GM18498 (cell line): ENCODE data around the gene PDLIM1.

Source experiments
- ATAC-seq: cut with Tn5 transposase; IDR thresholded peaks from one replicate; pipeline ENCODE4 v1.9.1; 2021; ENCODE audit warnings: mild to moderate bottlenecking, moderate library complexity; ENCODE audit not compliant: unreplicated experiment

PDLIM1 gene

DNA sequence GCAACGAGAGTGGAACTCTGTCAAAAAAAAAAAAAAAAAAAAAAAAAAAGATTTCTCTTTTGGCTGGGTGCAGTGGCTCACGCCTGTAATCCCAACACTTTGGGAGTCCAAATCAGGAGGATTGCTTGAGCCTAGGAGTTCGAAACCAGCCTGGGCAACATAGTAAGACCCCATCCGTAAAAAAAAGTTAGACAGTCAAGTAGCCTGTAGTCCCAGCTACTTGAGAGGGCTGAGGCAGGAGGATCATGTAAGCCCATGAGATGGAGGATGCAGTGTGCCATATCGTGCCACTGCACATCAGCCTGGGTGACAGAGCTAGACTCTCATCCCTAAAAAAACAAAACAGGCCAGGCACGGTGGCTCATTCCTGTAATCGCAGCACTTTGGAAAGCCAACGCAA lies 25.2 kb downstream of the PDLIM1 start:
- ATAC-seq = no peak

DNA sequence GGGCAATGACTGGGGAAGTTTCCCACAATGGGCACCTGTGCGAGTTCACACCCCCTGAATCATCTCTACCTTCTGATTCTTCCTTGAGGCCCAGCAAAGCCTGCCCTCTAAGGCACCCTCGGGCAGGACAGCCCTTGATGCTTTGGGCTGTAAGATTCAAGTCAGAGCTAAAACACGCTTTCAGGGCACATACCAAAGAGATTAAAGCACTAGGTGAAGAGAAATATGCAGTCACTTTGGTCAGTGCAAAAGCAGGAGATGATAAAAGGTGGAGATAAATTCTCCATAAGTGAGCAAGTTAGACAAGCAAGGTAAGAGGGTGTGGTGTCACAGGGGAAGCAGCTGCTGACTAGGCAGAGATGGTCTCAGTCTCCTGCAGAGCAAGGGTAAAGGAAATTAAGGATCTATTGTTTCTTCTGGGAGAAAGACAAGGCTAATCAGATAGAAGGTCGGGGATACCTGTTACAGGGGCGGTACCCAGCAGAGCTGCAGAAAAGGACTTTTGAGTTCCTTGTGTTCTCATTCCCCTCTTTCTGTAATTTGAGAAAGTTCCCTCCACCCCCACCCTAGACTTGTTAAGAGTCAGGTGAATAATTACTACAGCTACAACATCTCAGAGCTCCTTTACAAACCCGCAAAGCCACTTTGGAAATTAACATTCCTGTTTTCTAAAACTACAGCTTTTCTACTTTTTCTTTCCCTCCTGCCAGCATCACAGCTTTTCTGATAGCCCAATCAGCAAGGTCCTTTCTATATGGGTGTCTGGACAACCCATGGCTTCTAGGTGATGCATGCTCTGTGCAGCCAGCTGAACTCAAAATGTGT lies 26.4 kb downstream of the PDLIM1 start:
- ATAC-seq = no peak

DNA sequence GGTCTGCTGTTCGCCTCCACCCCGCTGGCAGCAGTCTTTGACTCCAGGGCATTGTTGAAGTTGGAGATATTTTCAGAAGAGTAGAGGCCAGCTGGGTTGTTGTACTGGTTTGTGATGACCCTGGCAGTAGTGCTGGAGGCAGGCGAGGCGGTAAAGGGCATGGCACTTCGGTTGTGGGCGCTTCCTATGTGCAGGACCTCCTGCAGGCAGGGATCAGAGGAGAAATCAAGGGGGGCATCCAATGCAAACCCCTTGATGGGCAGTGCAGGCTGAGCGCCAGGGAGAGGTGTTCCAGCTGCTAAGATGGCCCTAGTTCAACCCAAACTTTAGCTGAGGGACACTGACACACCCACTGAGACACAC lies 27.0 kb downstream of the PDLIM1 start:
- ATAC-seq = no peak

DNA sequence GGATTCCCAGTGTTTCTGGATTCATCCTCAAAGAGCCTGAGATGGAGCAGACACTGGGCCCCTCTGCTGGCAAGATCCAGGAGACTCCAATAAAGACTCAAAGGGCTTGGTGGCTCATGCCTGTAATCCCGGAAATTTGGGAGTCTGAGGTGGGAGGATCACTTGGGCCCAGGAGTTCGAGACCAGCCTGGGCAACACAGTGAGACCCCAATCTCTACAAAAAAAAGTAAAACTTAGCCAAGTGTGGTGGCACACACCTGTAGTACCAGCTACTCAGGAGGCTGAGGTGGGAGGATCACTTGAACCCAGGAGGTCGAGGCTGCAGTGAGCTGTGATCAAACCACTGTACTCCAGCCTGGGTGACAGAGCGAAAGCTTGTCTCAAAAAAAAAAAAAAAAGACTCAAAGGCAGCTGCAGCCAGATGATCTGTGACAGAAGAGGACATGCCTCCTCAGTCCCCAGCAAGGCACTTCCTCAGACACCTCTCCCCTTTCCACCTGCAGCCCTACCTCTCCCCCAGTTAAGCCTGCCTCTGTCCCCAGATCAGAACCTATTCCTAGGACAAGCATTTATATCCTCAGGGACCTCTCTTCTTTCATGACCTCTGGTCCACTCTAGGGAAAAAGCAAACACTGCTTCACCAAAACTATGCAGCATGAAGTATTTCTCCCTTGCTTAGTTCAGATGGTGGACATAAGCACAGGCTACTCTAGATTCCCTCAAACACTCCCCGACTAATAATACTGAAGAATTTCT lies 27.9 kb downstream of the PDLIM1 start:
- no peak for ATAC-seq

DNA sequence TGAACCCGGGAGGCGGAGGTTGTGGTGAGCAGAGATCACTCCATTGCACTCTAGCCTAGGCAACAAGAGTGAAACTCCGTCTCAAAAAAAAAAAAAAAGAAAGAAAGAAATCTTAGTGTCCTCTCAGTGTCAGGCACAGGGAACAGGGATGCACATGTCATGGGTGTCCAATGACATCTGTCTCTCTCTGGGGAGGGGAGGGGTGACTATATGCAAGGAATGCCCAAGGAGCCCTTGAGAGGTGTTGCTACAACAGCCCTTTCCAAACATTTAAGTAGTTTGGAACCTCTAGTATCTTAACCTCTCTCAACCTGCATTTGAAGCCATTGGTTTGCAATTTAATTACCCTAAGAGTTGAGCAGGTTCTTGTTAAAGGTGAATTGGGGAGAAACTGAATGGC lies 28.9 kb downstream of the PDLIM1 start:
- no peak for ATAC-seq

DNA sequence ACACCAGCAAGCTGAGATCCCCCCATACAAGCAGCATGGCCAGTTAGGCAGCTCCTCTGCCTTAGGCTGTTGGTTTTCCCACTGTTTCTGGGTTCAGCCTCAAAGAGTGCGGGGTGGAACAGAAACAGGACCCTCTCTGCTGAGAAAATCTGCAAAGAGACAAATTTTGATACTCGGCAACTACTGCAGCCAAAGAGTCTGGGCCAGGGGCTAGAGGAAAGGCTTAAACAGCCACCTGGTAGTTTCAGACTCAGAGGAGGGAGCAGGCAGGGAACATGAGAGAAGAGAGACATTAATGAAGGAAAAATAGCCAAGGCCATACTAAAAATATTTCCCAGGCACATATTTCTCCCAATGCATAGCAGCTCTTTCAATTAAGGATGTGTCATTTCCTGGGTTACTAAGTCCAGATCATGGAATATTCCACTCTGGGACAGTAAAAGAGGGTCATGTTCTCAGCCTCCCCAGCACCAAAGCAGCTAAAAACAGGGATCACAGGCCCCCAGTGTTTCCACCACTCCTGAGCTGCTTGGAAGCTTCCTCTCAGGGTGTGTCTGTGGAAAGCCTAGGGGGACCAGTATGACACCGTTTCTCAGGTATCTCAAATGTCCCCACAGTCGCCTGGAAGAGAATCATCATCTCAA lies 29.8 kb downstream of the PDLIM1 start:
- ATAC-seq = no peak

DNA sequence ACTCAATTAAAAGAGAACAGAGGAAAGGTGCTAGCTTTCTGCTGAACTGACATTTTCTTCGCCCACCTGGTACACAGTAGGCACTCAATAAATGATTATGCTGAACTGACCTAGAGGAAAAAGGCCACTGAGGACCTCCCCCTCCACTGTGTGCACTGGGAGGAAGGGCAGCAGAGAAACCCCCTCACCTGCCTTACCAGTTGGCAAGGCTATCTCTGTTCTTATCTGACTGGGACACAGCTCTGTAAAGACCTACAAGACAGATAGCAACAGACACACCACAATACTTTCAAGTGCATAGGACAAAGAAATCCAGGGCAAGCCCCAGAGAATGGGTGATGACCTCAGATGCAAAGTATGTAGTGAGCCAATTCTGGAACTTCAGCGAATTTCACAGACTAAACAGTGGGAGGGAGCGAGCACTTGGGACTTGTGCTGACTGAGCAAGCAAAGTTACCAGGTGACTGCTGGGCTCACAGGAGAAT lies 30.4 kb downstream of the PDLIM1 start:
- ATAC-seq = peak; percentile 62

DNA sequence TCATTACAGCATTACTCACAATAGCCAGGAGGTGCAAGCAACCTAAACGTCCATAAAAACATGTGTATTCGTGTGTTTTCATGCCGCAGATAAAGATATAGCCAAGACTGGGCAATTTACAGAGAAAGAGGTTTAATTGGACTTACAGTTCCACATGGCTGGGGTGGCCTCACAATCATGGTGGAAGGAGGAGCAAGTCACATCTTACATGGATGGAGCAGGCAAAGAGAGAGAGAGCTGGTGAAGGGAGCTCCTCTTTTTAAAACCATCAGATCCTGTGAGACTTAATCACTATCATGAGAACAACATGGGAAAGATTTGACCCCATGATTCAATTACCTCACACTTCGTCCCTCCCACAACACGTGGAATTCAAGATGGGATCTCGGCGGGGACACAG lies 33.0 kb downstream of the PDLIM1 start:
- no peak for ATAC-seq

DNA sequence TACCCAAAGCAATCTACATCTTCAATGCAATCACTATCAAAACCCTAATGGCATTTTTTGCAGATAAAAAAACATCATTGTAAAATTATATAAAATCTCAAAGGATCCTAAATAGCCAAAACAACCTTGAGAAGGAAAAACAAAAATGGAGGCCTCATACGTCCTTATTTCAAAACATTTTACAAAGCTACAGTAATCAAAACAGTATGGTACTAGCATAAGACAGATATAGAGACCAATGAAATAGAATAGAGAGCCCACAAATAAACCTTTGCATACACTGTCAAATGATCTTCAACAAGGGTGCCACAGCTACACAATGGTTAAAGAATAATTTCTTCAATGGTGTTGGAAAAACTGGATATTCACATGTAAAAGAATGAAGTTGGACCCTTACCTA lies 34.5 kb downstream of the PDLIM1 start:
- no peak for ATAC-seq

DNA sequence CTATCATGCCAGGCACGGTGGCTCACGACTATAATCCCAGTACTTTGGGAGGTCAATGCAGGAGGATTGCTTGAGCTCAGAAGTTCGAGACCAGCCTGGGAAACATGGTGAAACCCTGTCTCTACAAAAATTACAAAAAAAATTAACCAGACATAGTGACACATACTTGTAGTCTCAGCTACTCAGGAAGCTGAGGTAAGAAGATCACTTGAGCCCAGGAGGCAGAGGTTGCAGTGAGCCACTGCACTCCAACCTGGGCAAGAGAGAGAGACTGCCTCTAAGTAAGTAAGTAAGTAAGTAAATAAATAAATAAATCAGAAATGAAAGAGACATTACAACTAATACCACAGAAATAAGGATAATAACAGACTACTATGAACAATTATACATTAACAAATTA lies 36.2 kb downstream of the PDLIM1 start:
- peak; percentile 63 for ATAC-seq

DNA sequence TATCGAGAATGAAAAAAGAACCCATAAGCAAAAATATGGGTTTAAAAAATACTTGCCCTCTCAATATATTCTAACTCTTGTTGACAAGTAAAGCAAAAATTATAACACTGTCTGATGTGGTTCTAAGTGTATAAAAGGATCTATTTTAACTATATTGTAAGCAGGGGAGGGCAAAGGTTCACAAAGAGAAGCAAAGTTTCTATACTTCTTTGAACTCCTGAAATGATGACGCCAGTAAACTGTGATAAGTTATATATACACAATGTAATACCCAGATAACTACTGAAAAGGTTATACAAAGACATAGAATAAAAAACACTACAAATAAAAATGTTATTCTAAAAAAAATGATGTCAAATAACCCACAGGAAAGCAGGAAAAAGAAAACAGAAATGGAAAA lies 37.1 kb downstream of the PDLIM1 start:
- no peak for ATAC-seq

DNA sequence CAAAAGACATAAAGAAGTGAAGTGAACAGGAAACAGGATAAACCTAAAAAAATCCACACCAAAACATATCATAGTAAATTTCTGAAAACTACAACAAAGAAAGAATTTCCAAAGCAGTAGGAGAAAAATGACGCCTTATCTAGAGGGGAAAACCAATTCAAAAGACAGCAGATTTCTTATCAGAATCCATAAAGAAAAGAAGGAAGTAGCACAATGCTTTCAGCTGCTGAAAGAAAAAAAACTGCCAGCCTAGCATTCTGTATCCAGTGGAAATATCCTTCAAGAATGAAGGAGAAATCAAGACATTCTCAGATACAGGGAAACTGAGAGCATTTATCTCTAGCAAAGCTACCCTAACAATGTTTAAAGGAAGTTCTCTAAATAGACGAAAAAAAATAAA lies 37.8 kb downstream of the PDLIM1 start:
- no peak for ATAC-seq

DNA sequence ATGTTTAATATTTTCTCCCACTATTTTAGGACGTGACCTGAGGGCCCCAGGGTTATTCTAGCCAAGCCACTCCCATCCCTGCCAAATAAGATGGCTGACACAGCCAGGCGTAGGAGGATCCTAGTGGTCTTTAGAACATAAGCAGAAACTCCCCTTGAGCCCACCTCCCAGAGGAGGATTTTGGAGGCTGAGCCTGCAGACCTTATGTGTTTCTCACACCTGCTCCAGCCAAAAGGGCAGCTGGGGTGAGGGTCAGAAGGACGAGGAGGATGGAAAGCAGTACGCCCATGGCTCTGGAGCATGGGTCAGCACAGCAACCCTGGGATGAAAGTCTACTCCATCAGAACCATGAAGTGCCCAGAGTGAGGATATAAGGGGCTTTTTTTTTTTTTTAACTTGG lies 39.9 kb downstream of the PDLIM1 start:
- ATAC-seq = no peak

DNA sequence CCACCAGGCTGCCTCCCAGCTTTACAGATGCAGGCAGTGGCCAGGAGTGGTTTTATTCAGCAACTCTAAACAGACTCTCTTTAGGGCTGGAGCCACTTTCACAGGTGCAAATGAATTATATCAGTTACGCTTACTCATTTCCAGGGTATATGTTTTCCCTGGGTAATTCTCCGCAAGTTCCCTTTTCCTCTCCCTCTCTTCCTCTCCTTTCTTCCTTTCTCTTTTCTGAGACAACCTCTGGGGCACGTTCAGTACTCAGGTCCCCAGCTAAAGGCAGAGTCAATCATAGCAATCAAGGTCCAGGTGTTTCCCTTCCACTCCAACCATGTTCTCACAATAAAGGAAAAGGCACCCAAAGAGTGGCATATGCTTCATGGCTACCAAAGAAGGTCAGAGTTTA lies 41.3 kb downstream of the PDLIM1 start:
- no peak for ATAC-seq

DNA sequence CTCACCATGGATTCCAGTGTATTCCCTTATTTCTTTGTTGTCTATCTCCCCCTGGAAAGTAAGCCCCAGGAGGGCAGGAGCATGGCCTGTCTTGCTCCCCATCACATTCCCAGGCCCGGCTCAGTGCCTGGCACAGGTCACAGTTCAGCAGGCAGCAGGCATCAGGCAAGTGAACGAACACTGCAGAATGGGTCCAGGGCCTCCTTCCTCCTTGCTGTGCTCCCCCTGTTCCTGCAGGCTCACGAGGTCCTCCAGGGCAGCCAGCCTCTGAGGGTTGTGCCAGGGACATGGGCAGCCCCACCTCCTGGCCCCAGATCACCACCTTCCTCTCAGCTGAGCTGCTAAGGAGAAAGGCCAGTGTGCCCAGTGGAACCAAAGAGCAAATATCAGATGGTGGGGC lies 41.8 kb downstream of the PDLIM1 start:
- no peak for ATAC-seq

DNA sequence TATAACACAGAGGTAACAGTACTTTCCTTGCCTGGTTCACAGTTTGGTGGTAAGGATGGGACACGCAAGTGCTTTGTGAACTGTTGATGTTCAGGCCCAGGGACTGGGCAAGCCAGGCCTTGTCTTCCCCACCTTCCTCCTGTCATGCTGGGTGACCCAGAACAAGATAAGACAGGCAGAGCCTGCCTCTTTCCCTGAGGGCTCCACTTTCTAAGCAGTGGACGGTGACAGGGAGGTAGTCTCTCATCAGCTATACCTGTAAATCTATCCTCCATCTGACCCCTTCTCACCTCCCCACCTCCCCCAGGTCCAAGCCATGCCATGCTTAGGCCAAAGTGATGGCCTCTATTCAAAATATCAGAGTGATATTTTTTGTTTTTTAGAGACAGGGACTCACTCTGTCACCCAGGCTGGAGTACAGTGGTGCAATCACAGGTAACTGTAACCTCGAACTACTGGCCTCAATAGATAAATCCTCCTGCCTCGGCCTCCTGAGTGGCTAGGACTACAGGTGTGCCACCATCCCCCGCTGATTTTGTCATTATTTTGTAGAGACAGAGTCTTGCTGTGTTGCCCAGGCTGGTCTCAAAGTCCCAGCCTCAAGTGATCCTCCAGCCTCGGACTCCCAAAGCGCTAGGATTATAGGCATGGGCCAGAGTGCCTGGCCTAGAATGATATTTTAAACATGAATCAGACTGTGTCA lies 42.8 kb downstream of the PDLIM1 start:
- no peak for ATAC-seq

DNA sequence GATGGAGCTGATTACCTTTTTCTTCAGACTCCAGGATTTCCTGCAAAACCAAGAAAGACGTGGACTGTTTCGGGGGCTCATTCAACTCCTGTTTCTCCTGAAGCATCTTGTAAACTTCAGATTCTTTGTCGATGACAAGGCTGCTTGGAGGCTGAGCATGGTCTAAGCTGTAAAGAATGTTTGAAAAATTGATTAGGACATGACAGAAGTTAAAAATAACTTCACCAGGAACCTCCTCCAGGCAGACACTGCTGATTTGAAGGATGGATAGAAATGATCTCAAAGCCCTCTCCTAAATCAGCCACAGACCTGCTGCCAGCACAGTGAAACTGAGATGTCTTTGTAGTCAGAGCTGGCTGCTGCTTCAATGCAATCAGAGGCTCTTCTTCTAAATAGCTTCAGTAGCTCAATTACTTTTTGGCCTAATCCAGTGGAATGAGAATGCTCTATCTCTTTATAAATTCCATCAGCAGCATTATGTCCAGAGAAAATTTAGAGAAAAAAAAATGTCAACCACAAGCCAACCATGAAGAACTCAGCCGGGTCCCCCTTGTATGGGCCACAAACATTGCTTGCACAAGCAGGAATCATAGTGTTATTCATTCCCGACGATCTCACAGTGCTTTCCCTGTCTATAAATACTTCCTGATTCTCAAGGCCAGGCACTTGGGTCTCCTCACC lies 43.5 kb downstream of the PDLIM1 start:
- ATAC-seq = no peak

DNA sequence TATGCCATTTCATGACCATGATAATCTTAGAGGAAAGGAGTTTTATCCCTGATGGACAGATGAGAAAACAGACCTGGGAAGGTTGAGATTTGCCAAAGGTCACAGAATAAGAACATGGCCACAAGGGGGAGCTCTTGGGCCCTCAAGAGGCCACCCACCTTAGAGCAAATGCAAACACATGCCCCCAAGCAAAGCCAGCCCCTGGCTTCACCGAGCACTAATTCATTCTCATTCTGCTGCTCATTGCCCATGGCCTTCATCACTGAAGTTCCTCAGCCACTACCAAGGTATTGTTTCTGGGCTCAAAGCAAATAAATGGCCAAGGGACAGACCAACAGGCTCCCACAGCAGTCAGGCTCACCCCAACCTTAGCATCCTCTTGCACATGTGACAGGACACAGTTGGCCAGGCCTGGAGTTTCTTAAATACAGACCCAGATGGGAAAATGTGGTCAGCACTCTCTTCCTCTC lies 44.2 kb downstream of the PDLIM1 start:
- peak; percentile 37 for ATAC-seq

DNA sequence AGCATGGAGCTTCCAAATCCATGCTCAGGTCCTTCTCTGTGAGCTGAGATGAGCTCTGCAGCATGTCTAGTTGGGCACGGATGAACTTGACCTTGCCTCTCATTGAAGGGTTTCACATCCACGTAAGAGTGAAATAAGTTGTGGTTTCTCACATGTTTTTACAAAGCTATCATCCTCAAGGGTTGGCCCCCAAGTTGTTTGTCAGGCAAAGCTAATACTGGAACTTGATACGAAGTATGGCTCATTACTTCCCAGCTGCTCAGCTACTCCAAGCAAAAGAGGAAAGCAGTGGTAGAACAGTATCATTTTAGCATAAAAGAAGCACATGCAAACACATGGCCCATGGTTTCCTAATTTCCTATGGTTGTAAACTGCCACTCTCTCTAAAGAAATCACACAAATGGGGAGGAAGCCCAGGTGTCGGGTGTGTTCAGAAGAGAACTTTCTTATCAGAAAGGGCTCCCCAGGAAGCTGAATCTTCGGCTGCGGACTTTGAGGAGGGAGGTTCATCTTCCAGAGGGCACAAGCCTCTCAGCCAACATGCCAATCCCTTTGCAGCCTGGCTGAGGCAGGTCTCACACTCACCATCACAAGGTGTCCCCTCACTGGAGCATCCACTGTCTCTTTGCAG lies 45.3 kb downstream of the PDLIM1 start:
- peak; percentile 89 for ATAC-seq

DNA sequence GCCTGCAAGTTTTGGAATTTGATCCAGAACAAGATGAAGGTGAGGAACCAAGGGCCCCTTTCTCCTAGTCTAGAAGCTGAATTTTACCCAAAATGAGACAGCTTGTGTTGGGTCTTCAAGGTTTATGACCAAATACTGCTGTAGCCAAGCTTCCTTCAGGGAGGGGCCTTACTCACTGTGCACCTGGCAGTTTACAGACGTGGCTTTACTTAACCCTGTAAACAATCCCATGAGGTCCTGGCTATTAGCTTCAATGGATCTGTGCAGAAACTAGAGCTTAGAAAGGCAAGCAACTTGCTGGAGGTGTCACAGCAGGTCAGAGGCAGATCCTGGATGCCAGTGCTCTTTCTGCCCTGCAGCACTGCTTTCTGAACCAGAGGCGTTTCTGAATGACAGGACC lies 46.7 kb downstream of the PDLIM1 start:
- ATAC-seq = no peak
